ENCODE measurements around the gene RBM44. TPM values are rescaled to one million over a fixed set of nuclear protein-coding genes. Genes with fewer than 3 reads are reported as not detected.

Gene RBM44
- total RNA-seq, 1 experiment from 2014 or later, result 0.95 TPM

DNA sequence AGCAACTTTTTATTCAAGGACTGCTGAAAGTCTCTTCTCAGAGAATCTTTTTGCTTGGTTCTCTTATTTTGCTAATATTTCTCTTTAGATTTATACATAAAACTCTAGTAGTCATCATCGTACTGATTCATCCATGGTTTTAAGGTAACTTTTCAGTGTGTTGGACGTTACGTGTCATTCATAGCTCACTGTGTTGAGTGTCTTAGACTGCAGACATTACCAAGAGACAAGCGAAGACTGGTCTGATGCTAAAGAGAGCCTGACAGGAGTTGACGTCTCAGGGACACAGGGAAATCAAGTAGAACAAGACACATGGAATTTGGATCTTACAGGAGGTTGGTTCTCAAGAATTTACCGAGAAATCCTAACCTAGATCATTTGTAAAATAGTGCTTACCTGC is 25.5 kb downstream of the RBM44 start:
- no peak overlapping the region for H3K27ac ChIP-seq (ENCODE audit: low read depth, low read length, poor library complexity, severe bottlenecking)
- intact Hi-C loops (cut with micrococcal nuclease; ENCODE audit: unreplicated experiment), result no loop called here
- POLR2A ChIA-PET (ENCODE audit: low non-redundant PET), result no interaction called here
- H3K4me1 ChIP-seq (ENCODE audit: insufficient read depth, low read length, poor library complexity, severe bottlenecking), result peaks cover 1% of the 10 kb centered on the region
- no peaks in the 10 kb centered on the region for H3K36me3 ChIP-seq (ENCODE audit: insufficient read depth, low read length, poor library complexity, severe bottlenecking)
- H3K4me3 ChIP-seq (ENCODE audit: low read depth, low read length, poor library complexity, severe bottlenecking), result no peak overlapping the region
- no peak for DNase-seq (ENCODE audit: low spot score)
- no TSS peak for BruUV-seq (replicated peaks)
- CTCF ChIA-PET, result no interaction called here
- TF ChIP-seq, protein P1, sequence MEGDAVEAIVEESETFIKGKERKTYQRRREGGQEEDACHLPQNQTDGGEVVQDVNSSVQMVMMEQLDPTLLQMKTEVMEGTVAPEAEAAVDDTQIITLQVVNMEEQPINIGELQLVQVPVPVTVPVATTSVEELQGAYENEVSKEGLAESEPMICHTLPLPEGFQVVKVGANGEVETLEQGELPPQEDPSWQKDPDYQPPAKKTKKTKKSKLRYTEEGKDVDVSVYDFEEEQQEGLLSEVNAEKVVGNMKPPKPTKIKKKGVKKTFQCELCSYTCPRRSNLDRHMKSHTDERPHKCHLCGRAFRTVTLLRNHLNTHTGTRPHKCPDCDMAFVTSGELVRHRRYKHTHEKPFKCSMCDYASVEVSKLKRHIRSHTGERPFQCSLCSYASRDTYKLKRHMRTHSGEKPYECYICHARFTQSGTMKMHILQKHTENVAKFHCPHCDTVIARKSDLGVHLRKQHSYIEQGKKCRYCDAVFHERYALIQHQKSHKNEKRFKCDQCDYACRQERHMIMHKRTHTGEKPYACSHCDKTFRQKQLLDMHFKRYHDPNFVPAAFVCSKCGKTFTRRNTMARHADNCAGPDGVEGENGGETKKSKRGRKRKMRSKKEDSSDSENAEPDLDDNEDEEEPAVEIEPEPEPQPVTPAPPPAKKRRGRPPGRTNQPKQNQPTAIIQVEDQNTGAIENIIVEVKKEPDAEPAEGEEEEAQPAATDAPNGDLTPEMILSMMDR (conservative IDR thresholded peaks at IDR 0.05; ENCODE audit: low read depth, low read length), result no peak
- TF ChIP-seq EZH2 (IDR thresholded peaks at IDR 0.05; ENCODE audit: borderline replicate concordance, low read depth, low read length, poor library complexity, severe bottlenecking), result no peak
- H3K9me3 ChIP-seq (ENCODE audit: low read depth, low read length, poor library complexity, severe bottlenecking), result no peaks in the 10 kb centered on the region
- H3K27me3 ChIP-seq (replicated peaks; ENCODE audit: insufficient read depth, low read depth, low read length, poor library complexity), result no peaks in the 10 kb centered on the region

DNA sequence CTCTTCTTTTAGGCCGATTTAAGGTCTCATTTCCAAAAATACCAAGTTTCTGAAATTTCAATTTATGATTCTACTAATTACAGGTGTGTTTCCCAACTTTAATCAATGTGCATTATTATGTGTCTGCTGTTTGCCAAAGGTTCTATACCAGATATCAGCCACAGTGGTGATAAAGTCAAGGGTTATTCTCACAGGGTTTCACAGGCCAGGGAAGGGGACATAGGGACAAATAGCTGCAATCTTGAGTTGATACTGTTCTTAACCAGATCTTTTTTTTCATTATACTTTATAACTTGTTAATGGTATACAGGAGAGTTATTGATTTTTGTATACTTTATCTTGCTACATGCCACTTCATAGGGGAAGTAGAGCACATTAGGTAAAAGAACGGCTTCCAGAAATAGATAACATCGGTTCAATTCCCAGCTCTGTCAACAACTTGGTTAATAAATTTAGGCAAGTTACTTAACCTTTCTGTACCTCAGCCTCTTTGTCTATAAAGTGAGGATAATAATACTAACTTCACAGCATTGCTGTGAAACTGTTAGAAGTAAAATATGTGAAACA is 28.9 kb downstream of the RBM44 start:
- Histone ChIP-seq H3K9me3 (ENCODE audit: low read depth, low read length, poor library complexity, severe bottlenecking) (no peaks in the 10 kb centered on the region), H3K27ac (ENCODE audit: low read depth, low read length, poor library complexity, severe bottlenecking) (no peak overlapping the region), H3K4me1 (ENCODE audit: insufficient read depth, low read length, poor library complexity, severe bottlenecking) (no peaks in the 10 kb centered on the region), H3K36me3 (ENCODE audit: insufficient read depth, low read length, poor library complexity, severe bottlenecking) (no peaks in the 10 kb centered on the region), H3K27me3 (replicated peaks; ENCODE audit: insufficient read depth, low read depth, low read length, poor library complexity) (no peaks in the 10 kb centered on the region), H3K4me3 (ENCODE audit: low read depth, low read length, poor library complexity, severe bottlenecking) (no peak overlapping the region)
- no peak for TF ChIP-seq EZH2 (IDR thresholded peaks at IDR 0.05; ENCODE audit: borderline replicate concordance, low read depth, low read length, poor library complexity, severe bottlenecking)
- TF ChIP-seq, protein P1 (conservative IDR thresholded peaks at IDR 0.05; ENCODE audit: low read depth, low read length), result no peak
- CTCF ChIA-PET, result no interaction called here
- DNase-seq (ENCODE audit: low spot score), result no peak
- POLR2A ChIA-PET (ENCODE audit: low non-redundant PET), result interaction anchor here (0.7 kb wide), 1 partner anchor 112 kb away, joined by 3 read pairs; no protein-coding TSS in a partner anchor
- BruUV-seq (replicated peaks), result no TSS peak
- intact Hi-C loops (cut with micrococcal nuclease; ENCODE audit: unreplicated experiment), result no loop called here

DNA sequence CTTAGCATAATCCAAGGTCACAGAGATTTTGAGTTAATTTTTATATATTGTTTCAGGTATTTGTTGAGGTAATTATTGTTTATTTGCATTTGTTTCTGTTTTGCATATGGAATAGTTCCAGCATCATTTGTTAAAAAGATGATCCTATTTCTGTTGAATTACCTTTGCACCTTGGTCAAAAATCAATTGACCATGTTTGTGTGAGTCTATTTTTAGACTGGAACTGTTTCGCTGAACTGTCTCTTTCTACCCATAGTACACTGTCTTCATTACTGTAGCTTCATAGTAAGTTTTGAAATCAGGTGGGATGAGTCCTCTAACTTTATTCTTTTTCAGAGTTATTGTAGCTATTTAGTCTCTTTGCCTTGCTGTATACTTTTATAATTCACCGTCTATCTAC is 31.9 kb downstream of the RBM44 start:
- Histone ChIP-seq H3K9me3 (ENCODE audit: low read depth, low read length, poor library complexity, severe bottlenecking) (no peaks in the 10 kb centered on the region), H3K36me3 (ENCODE audit: insufficient read depth, low read length, poor library complexity, severe bottlenecking) (no peaks in the 10 kb centered on the region), H3K27me3 (replicated peaks; ENCODE audit: insufficient read depth, low read depth, low read length, poor library complexity) (no peaks in the 10 kb centered on the region), H3K4me3 (ENCODE audit: low read depth, low read length, poor library complexity, severe bottlenecking) (no peak overlapping the region), H3K27ac (ENCODE audit: low read depth, low read length, poor library complexity, severe bottlenecking) (no peak overlapping the region), H3K4me1 (ENCODE audit: insufficient read depth, low read length, poor library complexity, severe bottlenecking) (no peaks in the 10 kb centered on the region)
- ChIA-PET CTCF (no interaction called here), POLR2A (ENCODE audit: low non-redundant PET) (no interaction called here)
- intact Hi-C loops (cut with micrococcal nuclease; ENCODE audit: unreplicated experiment), result no loop called here
- TF ChIP-seq, protein P1 (conservative IDR thresholded peaks at IDR 0.05; ENCODE audit: low read depth, low read length), result no peak
- TF ChIP-seq EZH2 (IDR thresholded peaks at IDR 0.05; ENCODE audit: borderline replicate concordance, low read depth, low read length, poor library complexity, severe bottlenecking), result no peak
- BruUV-seq (replicated peaks), result no TSS peak
- no peak for DNase-seq (ENCODE audit: low spot score)
